Activated CD8-positive, alpha-beta T cell treated with anti-CD3 and anti-CD28 coated beads, Interleukin-2, amount 10 ng/mL, durations not matched to agents 7 days and 5 days (primary cell): Measurements from ENCODE around the gene COG5. TPM values are rescaled to one million over a fixed set of nuclear protein-coding genes. Genes with fewer than 3 reads are reported as not detected.

Source experiments
- ATAC-seq: fragments of 150-1000 bp; cut with Tn5 transposase; one replicate; pipeline ENCODE4 v1.10.0; 2021; ENCODE audit warnings: moderate library complexity
- CTCF ChIA-PET: fragments of 350-600 bp; sonication (Branson Sonifier 250); formaldehyde crosslinking; loops from one replicate; lab custom pipeline; 2021; ENCODE audit warnings: antibody characterized with exemption; lab: Charles Lee
- POLR2A ChIA-PET: fragments of 350-600 bp; sonication (Branson Sonifier 250); formaldehyde crosslinking; loops from one replicate; lab custom pipeline; 2021; ENCODE audit warnings: antibody characterized with exemption; lab: Charles Lee
- DNase-seq: peaks from one replicate; pipeline ENCODE4 v3.0.0-alpha.2; 2020
- H3K27ac Mint-ChIP-seq: one replicate; pipeline ENCODE4 v1.8.0; 2021; ENCODE audit warnings: mild to moderate bottlenecking, mixed read lengths
- H3K27me3 Mint-ChIP-seq: one replicate; pipeline ENCODE4 v1.8.0; 2021; ENCODE audit warnings: low read depth, mixed read lengths
- H3K36me3 Mint-ChIP-seq: one replicate; pipeline ENCODE4 v1.8.0; 2021; ENCODE audit warnings: low read depth, mixed read lengths
- H3K4me1 Mint-ChIP-seq: one replicate; pipeline ENCODE4 v1.8.0; 2021; ENCODE audit warnings: low read depth, mixed read lengths
- H3K4me3 Mint-ChIP-seq: one replicate; pipeline ENCODE4 v1.8.0; 2021; ENCODE audit warnings: mild to moderate bottlenecking, mixed read lengths
- H3K9me3 Mint-ChIP-seq: one replicate; pipeline ENCODE4 v1.8.0; 2022; ENCODE audit warnings: mixed read lengths; ENCODE audit not compliant: insufficient read depth
- total RNA-seq, 2 experiments: library from RNA; stranded (reverse); gene quantifications; one replicate each; pipeline ENCODE4 v1.2.3, GENCODE V29; 2021

The COG5 gene
- total RNA-seq, 2 experiments from 2014 or later: 31.3 to 31.8 TPM

DNA sequence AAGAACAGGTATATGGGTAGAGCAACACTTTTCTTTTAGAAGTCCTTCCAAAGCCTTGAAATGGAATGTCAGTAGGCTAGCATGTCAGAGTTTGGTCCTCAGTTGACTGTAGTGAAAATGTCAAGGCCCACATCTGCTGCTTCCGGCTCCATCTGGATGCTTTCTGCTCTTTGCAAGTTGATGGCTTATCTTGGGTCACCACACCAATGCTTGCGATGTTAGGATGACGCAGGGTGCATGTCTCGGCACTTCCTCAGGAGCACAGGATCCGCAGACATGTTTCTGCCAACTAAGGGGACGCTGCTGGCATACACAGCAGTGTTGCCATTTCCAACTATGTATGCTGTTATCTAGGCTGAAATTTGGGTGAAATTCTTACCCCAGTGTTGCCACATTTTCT is 408.9 kb downstream of the COG5 start:
- CTCF ChIA-PET: no interaction called here
- no peak for ATAC-seq
- Mint-ChIP-seq H3K4me1 (no peaks in the 10 kb centered on the region), H3K4me3 (no peak overlapping the region), H3K9me3 (no peaks in the 10 kb centered on the region), H3K36me3 (no peaks in the 10 kb centered on the region), H3K27me3 (peaks cover 2% of the 10 kb centered on the region), H3K27ac (no peak overlapping the region)
- POLR2A ChIA-PET: no interaction called here
- DNase-seq: no peak

- peaks cover 2% of the 10 kb centered on the region for H3K4me1 Mint-ChIP-seq
- H3K9me3 Mint-ChIP-seq: no peaks in the 10 kb centered on the region
- H3K4me3 Mint-ChIP-seq: no peak overlapping the region
- no peak for DNase-seq
- CTCF ChIA-PET: interaction anchor here (1.0 to 7.6 kb wide), 5 partner anchors 16 to 357 kb away, joined by 3 to 81 read pairs (median 5); partner anchors contain the start of gene HBP1
- no peaks in the 10 kb centered on the region for H3K36me3 Mint-ChIP-seq
- H3K27me3 Mint-ChIP-seq: no peaks in the 10 kb centered on the region
- POLR2A ChIA-PET: interaction anchor here (0.8 kb wide), 1 partner anchor 17 kb away, joined by 5 read pairs; the partner anchor contains the start of gene HBP1
- no peak for ATAC-seq
- no peak overlapping the region for H3K27ac Mint-ChIP-seq
Observed at GRCh38 chr7:107152011-107152410, 411.7 kb downstream of the COG5 start.

Other genes with a start within 250 kb of the COG5 start
- not detected for gene GPR22, start 93.9 kb downstream of the COG5 start, total RNA-seq
- gene DUS4L, start 51 bp upstream of the COG5 start, total RNA-seq: 10 to 100 TPM; 10.3 to 11.1 TPM
- gene BCAP29, start 16.3 kb upstream of the COG5 start, total RNA-seq: 10 to 100 TPM; 32.1 to 32.7 TPM
- gene SLC26A4, start 96.9 kb upstream of the COG5 start, total RNA-seq: 1 to 10 TPM in 1 of 2 experiments, under 1 TPM in 1; 0.94 to 1.1 TPM
- gene CBLL1, start 180.2 kb upstream of the COG5 start, total RNA-seq: 10 to 100 TPM; 36.3 to 42.4 TPM
- not detected for gene SLC26A3, start 239.3 kb upstream of the COG5 start, total RNA-seq